NB4 (cell line): ENCODE data around the gene ROR2.

ENCODE experiments used
- CTCF ChIP-seq: IDR thresholded peaks from one replicate; pipeline ENCODE4 v1.5.1; 2012; ENCODE audit warnings: low read depth, low read length
- POLR2A ChIP-seq: IDR thresholded peaks from 2 replicates; pipeline ENCODE4 v1.6.1; 2011; ENCODE audit warnings: mild to moderate bottlenecking; ENCODE audit not compliant: insufficient read length; ENCODE audit errors: extremely low read depth

- no peak for TF ChIP-seq CTCF
- TF ChIP-seq POLR2A, result no peak
Measured at GRCh38 chr9:91807643-91808246, 142.3 kb downstream of the ROR2 start.
